PC-9 (cell line): ENCODE results near the gene ZNF516. TPM values are rescaled to one million over a fixed set of nuclear protein-coding genes. Genes with fewer than 3 reads are reported as not detected.

Experiments
- BruUV-seq: library from RNA; stranded (reverse); fragments of 400-500 nt; replicated peaks from 2 replicates; lab custom pipeline; 2021; lab: Mats Ljungman, UMichigan
- CTCF ChIA-PET: fragments of 300-600 bp; sonication (Branson Sonifier 250); formaldehyde crosslinking; loops from one replicate; lab custom pipeline; 2022; ENCODE audit warnings: antibody characterized with exemption; lab: Charles Lee
- POLR2A ChIA-PET: fragments of 300-600 bp; sonication (Branson Sonifier 250); formaldehyde crosslinking; loops from one replicate; lab custom pipeline; 2022; ENCODE audit warnings: antibody characterized with exemption; ENCODE audit not compliant: unreplicated experiment; lab: Charles Lee
- DNase-seq, 2 experiments: peaks; one replicate each; pipeline versions ENCODE4 v3.0.0 to v3.0.0-alpha.2; 2015 to 2022; ENCODE audit warnings: mixed read lengths in 1 of 2
- H2AFZ ChIP-seq: fragments of 200-600 bp; sonication (generic); 2 replicates; pipeline ENCODE4 v1.8.1; 2017; ENCODE audit warnings: antibody characterized with exemption
- H3F3A ChIP-seq: fragments of 200-600 bp; sonication (generic); 2 replicates; pipeline ENCODE4 v1.8.1; 2017; ENCODE audit warnings: antibody characterized with exemption, mild to moderate bottlenecking, low read depth; ENCODE audit not compliant: insufficient read depth
- H3K27ac ChIP-seq: fragments of 200-600 bp; sonication (generic); 2 replicates; pipeline ENCODE4 v1.6.1; 2016; ENCODE audit warnings: mixed run types
- H3K27me3 ChIP-seq: fragments of 200-600 bp; sonication (generic); 2 replicates; pipeline ENCODE4 v1.6.1; 2016; ENCODE audit warnings: low read depth, mixed run types; ENCODE audit not compliant: insufficient read depth
- H3K36me3 ChIP-seq: fragments of 200-600 bp; sonication (generic); 2 replicates; pipeline ENCODE4 v1.6.1; 2016; ENCODE audit warnings: low read depth, mixed run types
- H3K4me1 ChIP-seq: fragments of 200-600 bp; sonication (generic); replicated peaks from 2 replicates; pipeline ENCODE4 v1.6.1; 2016; ENCODE audit warnings: mixed run types; ENCODE audit not compliant: insufficient read depth
- H3K4me2 ChIP-seq: fragments of 200-600 bp; sonication (generic); 2 replicates; pipeline ENCODE4 v1.6.1; 2017; ENCODE audit warnings: mixed run types
- H3K4me3 ChIP-seq: fragments of 200-600 bp; sonication (generic); 2 replicates; pipeline ENCODE4 v1.6.1; 2016; ENCODE audit warnings: mixed run types
- H3K79me2 ChIP-seq: fragments of 200-600 bp; sonication (generic); 2 replicates; pipeline ENCODE4 v1.6.1; 2017; ENCODE audit warnings: low read depth, mixed run types
- H3K9me2 ChIP-seq: fragments of 200-600 bp; sonication (generic); 2 replicates; pipeline ENCODE4 v1.8.1; 2017; ENCODE audit warnings: mild to moderate bottlenecking; ENCODE audit not compliant: insufficient read depth
- H3K9me3 ChIP-seq: fragments of 200-600 bp; sonication (generic); 2 replicates; pipeline ENCODE4 v1.8.1; 2016; ENCODE audit warnings: low read depth; ENCODE audit not compliant: insufficient read depth
- H4K20me1 ChIP-seq: fragments of 200-600 bp; sonication (generic); 2 replicates; pipeline ENCODE4 v1.8.1; 2017; ENCODE audit not compliant: insufficient read depth
- CTCF ChIP-seq: fragments of 200-600 bp; sonication (generic); conservative IDR thresholded peaks from 2 replicates; pipeline ENCODE4 v1.6.1; 2017; ENCODE audit warnings: mixed run types, antibody characterized with exemption, mild to moderate bottlenecking, moderate library complexity
- EZH2 ChIP-seq: fragments of 200-600 bp; sonication (generic); IDR thresholded peaks from 2 replicates; pipeline ENCODE4 v1.8.0; 2017; ENCODE audit warnings: antibody characterized with exemption, low read depth
- intact Hi-C: fragments of 100-400 bp; cut with micrococcal nuclease; formaldehyde crosslinking; loops from one replicate; pipeline ENCODE4 v1.10.0; 2022; ENCODE audit not compliant: unreplicated experiment
- total RNA-seq: library from RNA; stranded (reverse); gene quantifications from 2 replicates; pipeline ENCODE4 v1.2.3, GENCODE V29; 2021

Gene ZNF516
- total RNA-seq, 1 experiment from 2014 or later, result 32.7 TPM

DNA sequence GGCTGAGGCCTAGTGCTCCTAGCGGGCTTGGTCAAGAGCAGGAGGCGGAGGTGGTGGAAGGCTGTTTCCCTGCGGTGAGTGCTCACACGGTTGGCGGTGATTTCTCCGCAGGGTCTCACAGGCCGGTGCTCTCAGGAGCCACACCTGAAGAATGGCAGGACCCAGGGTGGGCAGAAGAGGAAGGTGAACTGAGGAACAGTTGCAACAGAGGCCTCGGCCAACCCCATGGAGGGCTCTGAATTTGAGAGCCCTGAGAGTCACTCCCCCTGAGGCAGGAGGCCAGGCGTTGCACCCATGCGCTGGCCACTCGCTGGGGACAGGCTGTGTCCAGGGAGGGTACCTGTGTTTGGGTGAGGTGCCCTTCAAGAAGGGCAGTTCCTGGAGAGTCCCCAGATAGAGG, 35.3 kb upstream of the ZNF516 start:
- Histone ChIP-seq H3F3A (peaks cover 8% of the 10 kb centered on the region), H3K4me3 (no peak overlapping the region), H3K27ac (no peak overlapping the region), H3K36me3 (no peaks in the 10 kb centered on the region), H3K27me3 (no peaks in the 10 kb centered on the region), H3K9me2 (no peaks in the 10 kb centered on the region), H2AFZ (no peak overlapping the region), H3K9me3 (no peaks in the 10 kb centered on the region), H3K79me2 (no peaks in the 10 kb centered on the region), H3K4me1 (peaks cover 26% of the 10 kb centered on the region), H3K4me2 (no peak overlapping the region), H4K20me1 (no peaks in the 10 kb centered on the region)
- BruUV-seq, result no TSS peak
- no peak for DNase-seq
- intact Hi-C loops, result no loop called here
- CTCF ChIA-PET, result no interaction called here
- TF ChIP-seq EZH2 (no peak), CTCF (no peak)
- POLR2A ChIA-PET, result no interaction called here

DNA sequence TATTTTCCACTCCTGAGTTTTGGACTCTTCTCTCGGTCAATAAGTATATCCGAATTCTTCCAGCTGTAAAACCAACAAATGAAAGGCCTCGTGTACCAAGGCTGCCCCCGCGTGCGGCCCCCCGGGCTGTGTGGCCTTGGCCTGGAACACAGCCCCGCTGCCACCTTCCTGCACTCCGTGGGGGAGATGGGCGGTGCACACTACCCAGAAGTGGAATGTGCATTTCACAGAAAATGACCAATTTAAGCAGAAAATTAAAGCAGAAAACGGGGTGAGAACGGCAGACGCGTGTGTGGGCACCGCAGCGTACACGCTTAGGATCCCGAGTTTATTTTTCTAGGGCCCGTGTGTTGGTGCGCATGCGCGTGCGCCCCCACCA, 34.4 kb upstream of the ZNF516 start:
- H3K4me2 ChIP-seq, result peak overlapping the region; percentile 78
- ChIA-PET CTCF (no interaction called here), POLR2A (no interaction called here)
- no peaks in the 10 kb centered on the region for H3K9me3 ChIP-seq
- H3F3A ChIP-seq, result peaks cover 14% of the 10 kb centered on the region
- H2AFZ ChIP-seq, result 0 out of 2 replicates have a peak overlapping the region, but pooled peaks have one; percentile 83
- no peaks in the 10 kb centered on the region for H3K36me3 ChIP-seq
- DNase-seq, result no peak
- peaks cover 29% of the 10 kb centered on the region for H3K4me1 ChIP-seq
- no peaks in the 10 kb centered on the region for H3K27me3 ChIP-seq
- no peaks in the 10 kb centered on the region for H3K79me2 ChIP-seq
- TF ChIP-seq EZH2 (no peak), CTCF (no peak)
- H4K20me1 ChIP-seq, result no peaks in the 10 kb centered on the region
- H3K4me3 ChIP-seq, result no peak overlapping the region; the same call in 1 of the 2 replicates
- H3K27ac ChIP-seq, result no peak overlapping the region
- intact Hi-C loops, result loop anchor here (5.0 kb wide), 1 partner anchor 43 kb away; no protein-coding TSS in a partner anchor
- no peaks in the 10 kb centered on the region for H3K9me2 ChIP-seq
- no TSS peak for BruUV-seq

GRCh38 chr18:76528477-76529432, 33.7 kb upstream of the ZNF516 start:
- peak; percentile 13 to 43 for DNase-seq
- no peaks in the 10 kb centered on the region for H3K79me2 ChIP-seq
- H3K4me3 ChIP-seq, result peak overlapping the region; percentile 49
- TF ChIP-seq CTCF (no peak), EZH2 (no peak)
- no TSS peak for BruUV-seq
- ChIA-PET POLR2A (no interaction called here), CTCF (interaction anchor here (0.6 kb wide), 1 partner anchor 36 kb away, joined by 3 read pairs; no protein-coding TSS in a partner anchor)
- no peaks in the 10 kb centered on the region for H3K36me3 ChIP-seq
- peaks cover 14% of the 10 kb centered on the region for H3F3A ChIP-seq
- H3K4me1 ChIP-seq, result peaks cover 35% of the 10 kb centered on the region
- peak overlapping the region; percentile 78 for H3K4me2 ChIP-seq
- no peaks in the 10 kb centered on the region for H4K20me1 ChIP-seq
- no peak overlapping the region for H3K27ac ChIP-seq
- no peaks in the 10 kb centered on the region for H3K9me2 ChIP-seq
- H2AFZ ChIP-seq, result peak overlapping the region; percentile 83
- no peaks in the 10 kb centered on the region for H3K27me3 ChIP-seq
- H3K9me3 ChIP-seq, result no peaks in the 10 kb centered on the region
- intact Hi-C loops, result loop anchor here (5.0 kb wide), 1 partner anchor 44 kb away; no protein-coding TSS in a partner anchor
